ENCODE measurements around the gene PCDHGB4.
"Not testable (repeated sequence)": the region's sequence is repeated elsewhere in the genome, so short reads cannot be mapped to it uniquely, and the experiment has no call there.

The PCDHGB4 gene

GRCh38 chr5:141387557-141388311 lies at the start of gene PCDHGB4:
Gene PCDHGB4 (plus strand): TSS chr5:141387698. CDS start chr5:141387885, 187 bp downstream.
- not testable (repeated sequence) for DNase-seq (ENCODE audit: low read depth in 2 of 3, low spot score in 1 of 3)

GRCh38 chr5:141338538-141339306 lies 48.8 kb upstream of the PCDHGB4 start, which contains the start of gene PCDHGA2:
Gene PCDHGA2 (plus strand): TSS chr5:141338760.
- DNase-seq (ENCODE audit: low read depth in 2 of 3, low spot score in 1 of 3): no peak

- not testable (repeated sequence) for DNase-seq (ENCODE audit: low read depth in 2 of 3, low spot score in 1 of 3)
These were observed 46.6 kb upstream of the PCDHGB4 start for GRCh38 chr5:141340781-141341354.

GRCh38 chr5:141342773-141343172 lies 44.7 kb upstream of the PCDHGB4 start:
- no peak for DNase-seq (ENCODE audit: low read depth in 2 of 3, low spot score in 1 of 3)

- peak in 1 of 3 donors; percentile 8 for DNase-seq (ENCODE audit: low read depth in 2 of 3, low spot score in 1 of 3)
These were observed 44.1 kb upstream of the PCDHGB4 start, which contains the start of gene PCDHGA3 for GRCh38 chr5:141343242-141343952. Gene PCDHGA3 (plus strand): TSS chr5:141343829. CDS start chr5:141344034, 205 bp downstream.

- DNase-seq (ENCODE audit: low read depth in 2 of 3, low spot score in 1 of 3): no peak
These were observed 43.5 kb upstream of the PCDHGB4 start for GRCh38 chr5:141343953-141344463.

- no peak for DNase-seq (ENCODE audit: low read depth in 2 of 3, low spot score in 1 of 3)
These were observed 42.2 kb upstream of the PCDHGB4 start for GRCh38 chr5:141345327-141345726.

- not testable (repeated sequence) for DNase-seq (ENCODE audit: low read depth in 2 of 3, low spot score in 1 of 3)
These were observed 41.5 kb upstream of the PCDHGB4 start for GRCh38 chr5:141346017-141346416.

GRCh38 chr5:141349917-141350619 lies 37.4 kb upstream of the PCDHGB4 start, which contains the start of gene PCDHGB1:
Gene PCDHGB1 (plus strand): TSS chr5:141350099. CDS start chr5:141350261, 162 bp downstream.
- no peak for DNase-seq (ENCODE audit: low read depth in 2 of 3, low spot score in 1 of 3)

GRCh38 chr5:141351591-141351990 lies 35.9 kb upstream of the PCDHGB4 start:
- DNase-seq (ENCODE audit: low read depth in 2 of 3, low spot score in 1 of 3): no peak

- DNase-seq (ENCODE audit: low read depth in 2 of 3, low spot score in 1 of 3): no peak
These were observed 32.5 kb upstream of the PCDHGB4 start, which contains the start of gene PCDHGA4 for GRCh38 chr5:141354900-141355469. Gene PCDHGA4 (plus strand): TSS chr5:141355021. CDS start chr5:141355108, 87 bp downstream.

- DNase-seq (ENCODE audit: low read depth in 2 of 3, low spot score in 1 of 3): no peak
These were observed 31.9 kb upstream of the PCDHGB4 start for GRCh38 chr5:141355641-141356040.

- no peak for DNase-seq (ENCODE audit: low read depth in 2 of 3, low spot score in 1 of 3)
These were observed 31.4 kb upstream of the PCDHGB4 start for GRCh38 chr5:141356133-141356532.

- DNase-seq (ENCODE audit: low read depth in 2 of 3, low spot score in 1 of 3): no peak
These were observed 30.5 kb upstream of the PCDHGB4 start for GRCh38 chr5:141356950-141357349.

- no peak for DNase-seq (ENCODE audit: low read depth in 2 of 3, low spot score in 1 of 3)
These were observed 27.6 kb upstream of the PCDHGB4 start, which contains the start of gene PCDHGB2 for GRCh38 chr5:141359790-141360426. Gene PCDHGB2 (plus strand): TSS chr5:141359994. CDS start chr5:141360136, 142 bp downstream.

GRCh38 chr5:141360685-141361084 lies 26.8 kb upstream of the PCDHGB4 start:
- DNase-seq (ENCODE audit: low read depth in 2 of 3, low spot score in 1 of 3): no peak

- DNase-seq (ENCODE audit: low read depth in 2 of 3, low spot score in 1 of 3): no peak
These were observed 24.8 kb upstream of the PCDHGB4 start for GRCh38 chr5:141362719-141363118.

GRCh38 chr5:141363952-141364660 lies 23.4 kb upstream of the PCDHGB4 start, which contains the start of gene PCDHGA5:
Gene PCDHGA5 (plus strand): TSS chr5:141364162. CDS start chr5:141364331, 169 bp downstream.
- no peak for DNase-seq (ENCODE audit: low read depth in 2 of 3, low spot score in 1 of 3)

All from stimulated activated CD4-positive, alpha-beta T cell treated with anti-CD3 and anti-CD28 coated beads, Interleukin-12 subunit alpha, Interleukin-12 subunit beta, amount 100 ng/mL, for 48 hours (primary cell).